Right ventricle myocardium inferior (tissue), 1 donor: ENCODE data around the gene USP46. TPM values are rescaled to one million over a fixed set of nuclear protein-coding genes. Genes with fewer than 3 reads are reported as not detected.

Source experiments
- ATAC-seq: fragments of 200-7000 bp; cut with Tn5 transposase; one replicate; pipeline ENCODE4 v1.9.1; 2020; ENCODE audit warnings: mild to moderate bottlenecking, moderate library complexity
- DNase-seq: peaks from one replicate; pipeline ENCODE4 v3.0.0; 2021; ENCODE audit errors: missing footprints
- intact Hi-C: fragments of 100-400 bp; cut with DNase I; formaldehyde crosslinking; loops from one replicate; pipeline ENCODE4 v1.11.0; 2022
- total RNA-seq: library from RNA; stranded (reverse); fragmentation: NEBNext Ultra II Directional; extraction: Animal tissue kit (Norgen Biotek cat#: 25700); gene quantifications from one replicate; pipeline ENCODE4 v1.2.1, GENCODE V29; 2021
- donor health status: DM: no; HTN: yes; CAD: no; lungs with severe emphysema.

The USP46 gene
- total RNA-seq, 1 donor from 2014 or later: 65.1 TPM

DNA sequence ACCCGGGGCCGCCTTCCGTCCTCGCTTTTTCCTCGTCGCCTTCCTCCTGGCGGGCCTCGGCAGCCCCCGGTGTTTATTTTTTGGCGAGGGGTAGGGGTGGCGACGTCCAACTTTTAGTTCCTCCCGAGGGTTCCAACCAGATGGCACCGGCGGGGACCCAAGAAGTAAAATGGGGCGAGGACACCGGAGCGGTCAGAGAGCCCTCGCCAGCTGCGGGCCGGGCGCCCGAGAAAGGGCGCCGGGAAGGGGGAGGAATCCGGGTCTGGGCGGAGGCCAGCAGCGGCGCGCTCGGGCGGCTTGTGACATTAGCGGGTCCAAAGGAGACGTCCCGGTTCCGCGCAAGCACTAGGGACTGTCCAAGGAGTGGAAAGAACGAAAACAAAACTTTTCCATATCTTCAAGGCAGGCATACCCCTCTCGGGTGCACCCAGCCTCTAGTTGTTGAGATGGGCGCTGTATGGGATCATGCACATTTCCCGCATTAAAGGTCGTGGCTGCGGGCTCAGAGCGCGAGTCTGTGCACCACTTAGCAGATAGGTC lies 691 bp upstream of the USP46 start:
- ATAC-seq: peak; percentile 70
- intact Hi-C loops: loop anchor here (2.0 to 10.0 kb wide), 6 partner anchors 57 to 323 kb away; partner anchors contain the start of gene RASL11B
- DNase-seq: peak; percentile 89

DNA sequence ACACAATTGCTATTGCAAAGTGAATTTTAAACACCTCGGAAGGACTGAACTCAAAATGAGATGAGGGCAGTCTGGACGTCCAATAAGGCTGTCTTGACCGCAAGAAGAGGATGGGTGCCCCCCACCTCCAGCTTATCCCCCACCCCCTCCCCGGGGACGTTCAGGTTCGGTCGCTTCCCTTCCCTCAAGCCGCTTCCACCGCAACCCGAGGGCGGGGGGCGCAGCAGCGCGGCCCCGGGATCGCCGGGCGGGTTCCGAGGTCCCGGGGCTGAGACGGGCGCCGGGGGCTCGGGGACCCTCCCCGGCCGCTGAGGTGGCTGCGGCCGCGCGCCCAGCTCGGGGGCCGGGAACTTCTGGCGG lies 480 bp downstream of the USP46 start:
- ATAC-seq (no peak), DNase-seq (peak; percentile 63)
- intact Hi-C loops: loop anchor here (2.0 to 5.0 kb wide), 4 partner anchors 56 to 204 kb away; partner anchors contain the start of gene RASL11B

DNA sequence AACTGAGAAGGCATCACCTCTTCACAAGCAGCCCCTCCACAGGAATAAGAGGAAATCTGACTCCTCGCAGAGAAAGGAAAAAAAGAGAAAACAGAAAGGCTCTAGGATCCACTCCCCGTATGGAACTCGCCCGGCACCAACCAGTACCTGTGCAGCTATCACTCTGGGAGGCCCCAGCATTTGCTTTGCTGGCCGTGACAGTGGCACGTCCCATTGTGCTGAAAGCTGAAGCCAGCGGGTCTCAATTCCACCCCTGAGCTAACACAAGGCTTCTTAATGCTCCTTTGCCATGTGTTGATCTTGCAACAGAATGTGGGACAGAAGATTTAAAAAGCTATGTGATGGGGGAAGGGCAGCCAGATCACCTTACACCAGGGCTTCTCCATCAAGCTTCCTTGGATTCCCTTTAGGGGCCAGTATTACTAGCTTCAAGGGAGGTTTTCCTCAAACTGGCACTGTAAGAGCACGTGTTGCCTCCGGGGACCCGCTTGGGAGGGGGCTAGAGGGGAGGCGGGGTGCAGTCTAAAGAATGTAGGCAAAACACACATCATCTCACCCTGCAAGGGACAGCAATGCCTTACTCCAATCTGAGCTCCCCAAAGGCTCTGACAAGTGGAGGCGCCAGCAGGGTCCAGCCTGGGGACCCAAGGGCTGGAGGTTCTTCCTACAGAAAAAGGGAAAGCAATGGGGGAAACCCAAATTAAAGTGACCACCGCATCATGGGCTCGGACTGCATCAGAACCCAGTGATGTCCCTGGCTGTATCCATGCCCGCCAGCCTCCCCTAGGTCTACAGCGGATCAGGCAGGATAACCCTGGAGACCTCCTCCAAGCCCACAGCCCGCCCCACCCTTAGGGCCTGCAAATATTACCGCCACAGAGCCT lies 1.2 kb downstream of the USP46 start:
- intact Hi-C loops: loop anchor here (2.0 to 5.0 kb wide), 4 partner anchors 56 to 204 kb away; partner anchors contain the start of gene RASL11B
- ATAC-seq: no peak
- no peak for DNase-seq

DNA sequence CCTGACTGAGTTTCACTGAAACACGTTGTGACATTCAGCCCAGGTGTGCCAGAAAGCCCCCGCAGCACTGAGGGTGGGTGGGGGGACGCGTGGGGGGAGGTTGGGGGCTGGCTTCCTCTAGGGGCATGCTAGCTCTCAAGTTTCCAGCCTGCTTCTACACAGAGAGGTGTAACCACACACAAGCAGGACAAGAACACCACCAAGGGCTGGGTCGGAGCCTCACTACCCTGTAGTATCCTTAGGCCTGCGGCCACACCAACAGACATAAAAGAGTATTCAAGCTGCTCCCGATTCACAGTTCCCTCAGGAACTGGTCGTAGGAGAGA lies 1.8 kb downstream of the USP46 start:
- intact Hi-C loops: loop anchor here (5.0 kb wide), 3 partner anchors 55 to 205 kb away; partner anchors contain the start of gene RASL11B
- DNase-seq (no peak), ATAC-seq (no peak)

DNA sequence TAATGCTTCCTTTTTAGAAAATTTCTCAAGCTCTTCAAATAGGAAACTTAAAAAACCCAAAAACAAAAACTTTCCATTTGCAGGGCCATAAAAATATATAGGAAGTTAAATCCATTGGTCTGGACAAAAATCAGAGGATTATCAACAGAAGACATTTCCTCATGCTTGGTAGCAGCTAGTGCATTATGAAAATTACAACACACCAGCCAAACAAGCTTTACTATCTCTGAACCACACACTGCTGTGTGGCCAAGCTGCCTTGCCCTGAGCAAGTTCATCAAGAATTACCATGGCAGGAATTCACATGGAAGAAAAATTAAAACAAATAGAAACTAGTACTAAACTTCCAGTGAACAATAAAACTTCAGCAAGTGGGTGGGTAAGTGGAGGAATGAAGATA lies 3.6 kb downstream of the USP46 start:
- no peak for ATAC-seq
- intact Hi-C loops: loop anchor here (5.0 kb wide), 3 partner anchors 53 to 207 kb away; partner anchors contain the start of gene RASL11B
- no peak for DNase-seq

DNA sequence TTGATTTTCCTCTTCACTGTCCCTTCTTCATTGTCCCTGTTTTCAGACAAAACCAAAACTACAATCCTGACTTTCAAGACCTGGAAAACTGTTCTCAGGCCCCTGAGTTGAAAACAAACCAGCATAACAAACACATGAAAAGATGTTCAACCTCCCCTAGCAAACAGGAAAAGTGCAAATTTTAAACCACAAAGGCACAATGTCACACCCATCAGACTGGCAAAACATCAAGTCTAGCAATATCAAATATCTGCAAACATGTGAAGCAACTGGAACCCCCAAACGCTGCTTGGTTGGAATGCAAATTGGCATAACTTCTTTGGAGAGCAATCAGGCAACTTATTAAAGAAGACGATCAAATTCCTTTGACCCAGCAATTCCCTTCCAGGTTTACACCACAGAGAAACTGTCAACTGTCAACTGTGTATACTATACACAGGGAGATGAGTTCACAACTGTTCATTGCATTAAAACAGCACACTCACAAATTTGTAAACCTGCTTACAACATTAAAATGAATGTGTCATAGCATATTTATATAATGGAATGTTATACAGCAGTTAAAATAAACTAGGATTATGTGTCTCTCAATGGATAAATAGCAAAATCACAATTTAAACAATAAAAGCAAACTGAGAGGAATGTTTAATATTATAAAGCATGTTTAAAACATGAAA lies 7.0 kb downstream of the USP46 start:
- no peak for ATAC-seq
- intact Hi-C loops: no loop called here
- no peak for DNase-seq

DNA sequence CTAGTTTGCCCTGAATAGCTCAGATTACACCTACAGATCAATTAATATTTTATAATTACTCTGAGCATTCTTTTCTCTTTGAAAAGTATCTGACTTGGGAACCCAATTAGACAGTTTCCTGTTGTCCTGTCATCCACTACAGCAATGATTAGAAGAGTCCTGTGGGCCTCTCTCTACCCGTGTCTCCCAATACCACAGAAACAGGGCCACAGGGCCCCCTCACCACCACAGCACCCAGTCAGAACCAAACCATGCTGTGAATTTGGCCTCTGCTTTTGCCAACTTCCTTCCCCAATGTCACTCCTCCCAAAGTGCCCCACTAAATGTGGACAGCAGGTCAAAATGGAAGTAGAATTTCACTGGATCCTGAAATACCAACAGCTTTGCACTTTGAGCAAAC lies 10.3 kb downstream of the USP46 start:
- no peak for ATAC-seq
- intact Hi-C loops: no loop called here
- DNase-seq: no peak

DNA sequence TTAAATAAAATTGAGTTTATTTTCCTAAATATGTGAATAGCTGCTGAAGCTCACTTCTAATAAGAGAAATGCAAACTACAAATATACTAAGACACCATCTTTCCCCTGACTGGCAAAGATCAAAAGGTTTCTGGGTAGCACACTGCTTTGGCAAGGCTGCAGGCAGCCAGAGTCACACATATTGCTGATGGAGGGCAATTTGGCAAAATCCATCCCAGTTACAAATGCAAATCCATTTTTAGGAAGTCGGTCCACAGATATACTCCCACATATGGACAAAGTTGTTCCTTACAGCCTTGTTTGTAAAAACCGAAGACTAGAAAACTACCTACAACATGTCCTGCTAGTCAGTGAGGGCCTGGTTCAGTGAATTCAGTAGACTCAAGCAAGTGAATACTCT lies 12.4 kb downstream of the USP46 start:
- intact Hi-C loops: no loop called here
- ATAC-seq: no peak
- DNase-seq: no peak

DNA sequence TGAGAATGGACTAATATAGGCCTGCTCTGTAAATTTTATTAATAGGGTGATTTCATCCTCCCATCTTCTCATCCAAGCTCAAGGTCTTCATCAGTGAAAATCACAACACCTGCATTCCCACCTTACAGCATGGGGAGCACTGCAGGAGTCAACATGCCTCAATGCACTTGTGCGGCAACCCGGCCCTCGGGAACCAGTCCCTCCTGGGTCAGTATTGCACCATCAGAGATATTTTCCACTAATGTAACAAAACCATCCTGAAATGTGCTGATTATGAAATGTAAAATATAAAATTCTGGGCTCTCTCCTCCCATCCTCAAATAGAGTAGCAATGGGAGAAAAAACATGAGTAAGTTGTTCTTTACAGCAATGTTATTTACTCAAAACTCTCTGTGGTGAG lies 13.0 kb downstream of the USP46 start:
- intact Hi-C loops: no loop called here
- ATAC-seq (no peak), DNase-seq (no peak)

DNA sequence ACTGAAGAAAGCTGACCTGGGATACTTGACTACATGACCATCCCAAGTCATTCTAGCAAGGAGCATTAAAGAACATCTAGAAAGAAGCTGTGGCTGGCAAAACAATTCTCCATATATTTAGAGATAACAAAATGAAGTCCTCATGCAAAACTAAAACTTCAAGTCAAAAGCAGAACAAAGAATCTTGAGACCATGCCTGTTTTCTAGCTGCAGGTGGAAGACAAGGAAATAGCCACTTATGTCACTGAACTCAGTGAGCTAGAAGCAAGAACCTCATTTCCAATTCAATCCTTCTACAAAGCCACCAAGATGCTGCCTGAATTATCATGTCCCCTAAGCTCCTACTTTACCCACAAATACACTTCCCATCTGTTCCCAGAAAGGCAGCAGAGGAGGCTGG lies 13.8 kb downstream of the USP46 start:
- intact Hi-C loops: no loop called here
- DNase-seq (no peak), ATAC-seq (no peak)

DNA sequence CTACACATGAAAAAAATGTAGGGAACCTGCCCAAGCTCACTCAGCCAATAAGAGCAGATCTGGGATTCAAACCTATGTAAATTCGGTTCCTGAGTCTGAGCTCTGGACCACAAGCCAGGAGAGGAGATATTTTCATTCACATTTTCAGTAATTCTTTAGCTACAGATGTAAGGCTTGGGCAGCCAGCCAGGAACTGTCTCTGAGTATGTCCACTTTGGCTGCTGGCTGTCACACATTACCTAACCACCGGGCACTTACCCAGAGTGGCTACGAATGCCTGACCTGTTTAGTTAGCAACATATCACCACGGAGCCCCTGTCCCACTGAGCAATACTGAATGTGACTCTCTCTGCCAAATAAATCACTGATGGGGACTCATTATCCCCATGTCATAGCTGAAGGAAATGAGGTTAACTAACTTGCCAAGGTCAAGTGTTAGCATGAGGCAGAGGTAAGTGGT lies 15.3 kb downstream of the USP46 start:
- ATAC-seq (peak; percentile 93), DNase-seq (peak; percentile 89)
- intact Hi-C loops: no loop called here

DNA sequence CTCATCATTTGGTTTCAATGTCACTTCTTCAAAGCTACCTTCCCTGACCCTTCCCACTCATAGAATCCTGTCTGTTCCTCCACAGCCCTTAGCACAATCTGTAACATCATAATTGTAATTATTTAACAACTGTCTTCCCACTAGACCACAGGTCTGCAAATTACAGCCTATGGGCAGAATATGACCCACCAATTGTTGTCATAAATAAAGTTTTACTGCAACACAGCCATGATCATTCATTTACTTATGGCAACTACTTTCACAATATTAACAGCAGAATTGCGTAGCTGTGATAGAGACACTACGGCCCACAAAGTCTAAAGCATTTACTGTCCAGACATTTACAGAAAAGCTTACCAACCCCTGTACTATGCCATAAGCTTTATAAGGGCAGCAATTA lies 15.9 kb downstream of the USP46 start:
- ATAC-seq (no peak), DNase-seq (no peak)
- intact Hi-C loops: no loop called here

DNA sequence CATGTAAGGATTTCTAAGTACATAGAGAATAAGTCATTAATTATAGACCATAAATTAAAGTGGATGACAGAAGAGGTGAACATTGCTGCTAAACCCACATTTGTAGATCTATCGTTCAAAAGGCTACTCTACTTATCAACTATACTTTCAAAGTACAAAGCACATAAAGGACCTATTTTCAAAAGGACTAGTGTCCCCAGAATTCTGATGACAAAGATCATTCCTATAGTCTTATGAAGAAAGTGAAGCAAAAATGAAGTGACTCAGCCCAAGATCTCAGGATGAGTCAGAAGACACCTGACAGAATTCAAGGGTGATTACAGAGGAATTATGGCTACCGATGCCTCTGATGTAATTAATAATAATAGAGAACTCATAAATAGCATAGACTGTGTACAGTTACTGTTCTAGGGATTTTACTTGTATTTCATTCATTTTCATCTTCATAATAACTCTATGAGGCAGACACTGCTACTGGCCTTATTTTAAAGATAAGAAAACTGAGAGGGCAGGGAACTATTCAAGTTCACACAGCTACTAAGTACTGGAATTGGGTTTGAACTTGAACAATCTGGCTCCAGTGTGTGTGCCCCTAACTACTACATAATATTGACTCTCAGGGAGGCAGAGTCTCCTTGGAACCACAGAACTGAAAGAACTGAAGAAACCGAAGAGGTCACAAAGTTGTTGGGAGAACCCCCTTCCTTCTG lies 17.1 kb downstream of the USP46 start:
- DNase-seq (no peak), ATAC-seq (no peak)
- intact Hi-C loops: no loop called here

DNA sequence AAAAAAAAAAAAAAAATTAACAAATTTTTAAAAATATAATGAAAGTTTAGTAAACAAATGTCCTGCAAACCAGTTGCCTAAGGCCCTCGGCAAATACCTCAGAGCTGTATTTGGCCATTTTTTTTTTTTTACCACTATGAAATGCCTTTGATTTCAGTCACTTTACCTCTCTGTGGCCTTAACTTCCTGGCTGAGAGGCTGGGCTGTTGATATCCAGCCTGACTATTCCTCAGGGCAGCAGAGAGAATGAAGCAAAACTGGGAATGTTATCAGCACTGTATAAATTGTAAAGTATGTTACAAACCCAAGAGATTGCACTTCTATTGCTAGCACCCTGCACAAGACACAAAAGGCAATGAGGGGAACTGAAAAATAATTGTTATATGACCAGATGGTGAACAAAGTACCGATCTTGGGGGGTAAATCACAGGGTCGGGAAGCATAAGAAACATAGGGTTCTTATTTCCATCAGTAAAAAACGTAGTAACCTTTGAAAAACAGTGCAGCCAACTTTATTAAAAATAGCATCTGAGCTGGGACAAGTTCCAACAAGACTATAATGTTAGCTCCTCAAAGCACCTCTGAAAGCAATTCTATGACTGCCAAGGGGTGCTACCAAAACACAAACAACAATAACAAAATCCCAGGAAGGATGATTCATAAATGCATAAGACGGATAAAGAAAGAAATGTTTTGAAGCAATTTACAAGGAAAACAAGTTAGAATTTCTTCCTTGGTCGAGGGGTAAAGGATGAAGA lies 18.1 kb downstream of the USP46 start:
- ATAC-seq: no peak
- intact Hi-C loops: loop anchor here (1.0 kb wide), 1 partner anchor 36 kb away; no protein-coding TSS in a partner anchor
- no peak for DNase-seq

DNA sequence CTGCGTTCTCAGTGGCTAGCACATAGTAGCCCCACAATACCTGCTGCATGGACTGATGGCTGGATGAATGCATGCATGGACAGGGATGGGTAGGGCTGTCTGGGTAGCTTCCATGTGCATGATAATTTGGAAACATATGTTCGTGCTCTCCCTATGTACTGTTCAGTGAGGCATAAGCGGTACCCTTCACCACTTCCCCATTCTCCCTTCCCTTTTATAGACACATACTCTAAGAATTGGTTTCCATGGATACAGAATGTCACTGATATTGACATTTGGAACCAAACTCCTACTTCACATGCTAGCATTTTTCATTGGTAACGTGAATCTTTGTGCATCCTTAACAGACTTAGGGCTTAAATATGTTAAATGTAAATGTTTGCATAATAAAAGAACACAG lies 20.4 kb downstream of the USP46 start:
- intact Hi-C loops: no loop called here
- DNase-seq (no peak), ATAC-seq (no peak)

DNA sequence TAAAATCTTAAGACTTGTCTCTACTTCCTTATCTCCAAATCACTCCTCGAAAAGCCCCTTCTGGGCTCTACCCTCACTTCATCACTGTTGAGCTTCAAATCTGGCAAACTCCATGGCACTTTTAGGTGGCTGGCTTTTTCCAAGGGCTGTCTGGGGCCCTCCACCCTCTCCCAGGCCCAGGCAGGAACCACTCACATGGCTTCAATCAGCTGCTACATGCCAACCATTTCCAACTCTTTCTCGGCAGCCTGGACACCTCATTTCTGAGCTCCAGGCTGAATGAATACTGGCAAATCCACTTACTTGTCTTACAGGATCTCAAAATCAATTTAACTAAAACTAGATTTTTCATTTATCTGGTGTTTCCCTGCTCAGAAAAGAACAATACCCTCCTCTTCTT lies 22.0 kb downstream of the USP46 start:
- DNase-seq (no peak), ATAC-seq (no peak)
- intact Hi-C loops: no loop called here

DNA sequence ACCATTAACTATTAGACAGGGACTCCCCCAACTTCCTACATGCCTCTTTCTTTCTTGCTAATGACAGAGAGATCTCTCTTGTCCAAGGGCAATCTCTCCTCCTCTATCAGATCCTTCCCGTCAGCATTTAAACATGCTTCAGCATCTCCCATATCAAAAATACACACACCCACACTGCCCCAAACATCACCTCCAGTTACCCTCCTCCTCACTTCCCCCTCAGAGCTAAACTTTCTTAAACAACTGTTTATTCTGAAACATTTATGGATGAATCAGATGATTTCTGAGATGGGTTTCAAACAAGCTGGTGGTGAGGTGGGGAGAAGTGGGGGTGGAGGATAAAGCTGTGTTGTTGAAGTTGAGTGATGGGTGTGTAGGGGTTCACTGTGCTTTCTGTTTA lies 23.5 kb downstream of the USP46 start:
- no peak for DNase-seq
- intact Hi-C loops: no loop called here
- no peak for ATAC-seq

DNA sequence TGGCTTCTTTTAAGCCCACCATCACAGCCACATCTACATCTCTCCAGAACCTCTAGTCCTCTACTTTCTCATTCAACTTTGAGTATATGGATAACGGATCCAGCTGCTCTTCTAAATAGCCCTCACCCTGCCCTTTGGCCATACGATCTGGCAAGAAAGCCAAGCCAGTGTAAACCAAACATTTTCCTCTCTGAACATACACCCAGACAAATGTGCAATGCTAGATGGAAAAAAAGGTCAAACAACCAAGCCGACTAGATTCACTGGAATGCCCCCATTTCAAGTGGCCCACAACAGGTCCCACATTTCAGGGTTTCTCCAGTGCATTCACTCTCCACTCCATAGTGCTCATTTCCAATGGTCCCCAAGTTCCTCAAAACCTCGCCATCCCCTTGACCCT lies 24.0 kb downstream of the USP46 start:
- DNase-seq: no peak
- ATAC-seq: no peak
- intact Hi-C loops: no loop called here

DNA sequence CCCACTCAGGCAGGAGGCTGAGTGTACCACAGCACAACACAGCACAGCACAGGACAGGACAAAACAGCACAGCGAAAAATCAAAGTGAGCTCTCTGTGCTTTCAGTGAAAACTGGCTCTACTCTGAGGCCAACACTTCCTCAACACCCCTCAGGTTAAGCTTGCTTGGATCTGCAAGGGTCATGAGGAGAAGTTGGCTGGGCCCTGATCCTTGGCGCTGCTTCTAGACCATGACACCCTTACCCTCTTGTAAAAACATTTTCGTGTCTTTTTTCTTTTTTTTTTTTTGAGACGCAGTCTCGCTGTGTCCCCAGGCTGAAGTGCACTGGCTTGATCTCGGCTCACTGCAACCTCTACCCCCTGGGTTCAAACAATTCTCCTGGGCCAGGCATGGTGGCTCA lies 25.3 kb downstream of the USP46 start:
- ATAC-seq: no peak
- DNase-seq: no peak
- intact Hi-C loops: no loop called here
